A204.1 (cell line): ENCODE measurements around the gene NOS1AP.
"Not testable (repeated sequence)": the region's sequence is repeated elsewhere in the genome, so short reads cannot be mapped to it uniquely, and the experiment has no call there.

Experiments used
- FAIRE-seq: peaks from 2 replicates; lab custom pipeline; 2012; peaks lifted over from hg19 to GRCh38; lab: Jason Lieb, UNC

Gene NOS1AP

DNA sequence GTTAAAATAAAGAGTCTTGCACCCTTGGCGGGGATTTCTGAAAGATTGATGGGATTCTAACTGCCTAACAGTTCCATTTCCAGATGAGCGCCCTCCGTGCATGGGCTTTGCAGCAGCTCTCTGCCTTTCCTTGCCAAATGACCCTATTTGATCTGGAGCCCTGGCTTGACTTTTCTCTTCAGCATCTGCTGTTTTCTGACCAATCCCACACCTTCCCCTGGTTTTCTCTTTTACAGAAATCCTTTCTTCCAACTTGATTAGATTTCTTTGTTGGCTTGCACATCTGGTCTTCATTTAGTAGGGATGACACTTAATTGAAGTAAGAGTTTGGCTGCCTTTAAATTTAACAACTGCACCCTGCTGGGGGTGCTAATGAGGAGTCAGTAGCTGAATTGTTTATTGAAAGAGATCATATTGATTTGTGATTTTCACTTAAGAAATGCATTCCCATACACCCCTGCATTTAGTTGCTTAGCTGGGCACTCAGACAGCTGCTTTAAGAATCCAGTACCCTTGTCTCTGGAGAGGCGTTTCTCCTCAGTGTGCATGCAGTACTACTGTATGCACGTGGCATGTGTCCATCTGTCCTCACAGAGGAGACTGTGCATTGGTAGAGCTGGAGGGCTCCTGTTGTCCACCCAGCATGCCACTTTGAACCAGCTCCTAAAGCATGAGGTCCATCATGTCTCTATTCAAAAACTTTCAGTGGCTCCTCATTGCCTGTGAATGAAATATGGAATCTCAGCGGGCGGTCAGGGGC, 99.7 kb downstream of the NOS1AP start:
- FAIRE-seq = no peak

DNA sequence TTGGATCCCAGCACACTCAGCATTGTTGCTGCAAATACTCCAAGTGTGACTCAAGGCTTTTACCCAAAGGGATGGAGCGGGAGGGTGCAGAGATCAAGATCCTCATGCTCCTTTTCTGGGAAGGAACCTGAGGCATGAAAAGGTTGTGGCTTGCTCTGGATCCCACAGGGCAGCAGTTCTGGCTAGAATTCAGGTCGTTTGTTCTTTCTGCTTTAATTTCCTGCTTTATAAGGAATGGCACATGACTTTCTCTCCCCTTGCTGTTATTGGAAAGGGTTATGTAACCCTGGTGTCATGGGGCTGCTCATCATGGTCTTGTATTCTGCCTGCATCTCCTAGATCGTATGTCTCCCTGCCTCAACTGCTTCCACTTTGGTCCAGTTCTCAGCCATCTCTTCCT, 101.6 kb downstream of the NOS1AP start:
- no peak for FAIRE-seq

DNA sequence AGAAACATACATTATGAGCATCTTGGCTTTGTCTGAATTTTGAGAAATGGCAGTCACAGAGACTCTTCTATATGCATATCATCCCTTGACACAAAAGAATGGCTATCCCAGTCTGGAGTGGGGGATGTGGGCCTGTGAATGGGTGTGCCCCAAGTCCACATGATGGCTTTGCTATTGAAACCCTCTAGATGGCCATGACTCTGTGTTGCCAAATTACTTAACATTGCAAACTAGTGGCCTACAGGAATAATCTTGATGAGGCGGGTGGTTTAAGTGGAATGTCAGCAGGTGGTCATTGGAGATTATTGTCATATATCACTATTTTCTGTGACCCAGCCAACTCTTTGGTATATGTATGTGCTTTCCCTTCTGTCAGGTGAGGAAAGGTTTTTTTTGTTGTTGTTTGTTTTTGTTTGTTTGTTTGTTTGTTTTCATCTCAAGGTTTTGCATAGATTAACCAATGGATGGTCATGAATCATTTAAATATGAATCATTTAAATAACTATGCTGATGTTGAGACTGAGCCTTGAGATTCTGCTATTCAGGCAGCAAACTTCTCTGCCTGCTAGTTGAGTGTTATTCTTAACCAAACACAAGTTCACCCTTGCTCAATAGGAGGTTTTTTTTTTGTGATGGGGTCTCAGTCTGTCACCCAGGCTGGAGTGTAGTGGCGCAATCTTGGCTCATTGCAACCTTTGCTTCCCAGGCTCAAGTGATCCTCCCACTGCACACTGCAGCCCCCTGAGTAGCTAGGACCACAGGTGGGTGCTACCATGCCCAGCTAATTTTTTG, 103.0 kb downstream of the NOS1AP start:
- FAIRE-seq = no peak

DNA sequence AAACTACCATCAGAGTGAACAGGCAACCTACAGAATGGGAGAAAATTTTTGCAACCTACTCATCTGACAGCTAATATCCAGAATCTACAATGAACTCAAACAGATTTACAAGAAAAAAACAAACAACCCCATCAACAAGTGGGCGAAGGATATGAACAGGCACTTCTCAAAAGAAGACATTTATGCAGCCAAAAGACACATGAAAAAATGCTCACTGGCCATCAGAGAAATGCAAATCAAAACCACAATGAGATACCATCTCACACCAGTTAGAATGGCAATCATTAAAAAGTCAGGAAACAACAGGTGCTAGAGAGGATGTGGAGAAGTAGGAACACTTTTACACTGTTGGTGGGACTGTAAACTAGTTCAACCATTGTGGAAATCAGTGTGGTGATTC, 104.1 kb downstream of the NOS1AP start:
- not testable (repeated sequence) for FAIRE-seq

DNA sequence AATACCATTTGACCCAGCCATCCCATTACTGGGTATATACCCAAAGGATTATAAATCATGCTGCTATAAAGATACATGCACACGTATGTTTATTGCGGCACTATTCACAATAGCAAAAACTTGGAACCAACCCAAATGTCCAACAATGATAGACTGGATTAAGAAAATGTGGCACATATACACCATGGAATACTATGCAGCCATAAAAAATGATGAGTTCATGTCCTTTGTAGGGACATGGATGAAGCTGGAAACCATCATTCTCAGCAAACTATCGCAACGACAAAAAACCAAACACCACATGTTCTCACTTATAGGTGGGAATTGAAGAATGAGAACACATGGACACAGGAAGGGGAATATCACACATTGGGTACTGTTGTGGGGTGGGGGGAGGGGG, 104.5 kb downstream of the NOS1AP start:
- FAIRE-seq = not testable (repeated sequence)

DNA sequence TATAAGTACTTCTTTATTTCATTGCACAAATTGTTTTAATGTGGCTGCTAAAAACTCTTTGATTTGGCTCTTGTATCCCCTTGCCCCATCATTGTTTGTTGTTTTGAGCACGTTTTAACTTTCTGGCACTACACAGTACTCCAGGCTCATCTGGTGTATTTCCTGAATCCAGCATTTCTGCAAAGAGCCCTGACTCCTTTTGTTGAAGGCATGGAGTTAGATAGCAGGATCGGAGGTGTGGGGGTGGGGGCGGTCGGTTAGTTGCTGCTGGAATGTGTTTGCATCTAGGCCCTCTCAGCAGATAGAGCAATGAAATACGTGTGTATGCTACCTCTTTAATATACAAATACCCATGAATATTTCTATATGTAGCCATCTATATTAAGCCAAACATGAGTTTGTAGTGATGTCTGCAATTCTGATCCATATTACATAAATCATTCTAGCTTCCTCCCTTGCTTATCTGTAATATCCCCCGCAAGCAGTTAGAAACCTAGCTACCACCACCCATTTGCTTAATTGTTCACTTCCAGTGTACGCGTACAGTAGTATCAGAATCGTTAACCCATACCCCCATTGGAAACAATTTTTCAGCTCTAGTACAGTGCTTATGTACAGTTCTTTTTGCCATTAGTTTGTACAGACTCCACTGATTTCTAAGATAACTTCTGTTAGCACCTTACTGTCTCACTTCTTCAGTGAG, 106.0 kb downstream of the NOS1AP start:
- no peak for FAIRE-seq

DNA sequence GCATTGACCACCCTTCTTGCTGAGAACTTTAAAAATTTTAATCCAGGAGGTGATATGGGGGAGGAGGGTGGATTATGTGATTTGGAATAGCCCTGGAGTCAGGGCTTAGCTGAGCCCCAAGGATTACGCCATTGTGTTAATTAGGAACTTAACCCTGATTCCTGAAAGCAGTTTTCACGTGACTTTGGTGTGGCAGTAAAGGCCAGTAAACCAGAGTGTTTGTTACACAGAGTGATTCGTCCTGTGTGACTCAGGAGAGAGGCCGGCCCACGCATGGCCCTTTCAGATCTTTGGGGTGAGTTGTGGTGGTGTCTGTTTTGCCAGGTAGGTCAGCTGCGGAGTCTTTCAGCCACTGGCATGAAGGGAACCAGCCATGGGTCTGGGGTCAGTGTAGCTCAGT, 107.6 kb downstream of the NOS1AP start:
- no peak for FAIRE-seq

DNA sequence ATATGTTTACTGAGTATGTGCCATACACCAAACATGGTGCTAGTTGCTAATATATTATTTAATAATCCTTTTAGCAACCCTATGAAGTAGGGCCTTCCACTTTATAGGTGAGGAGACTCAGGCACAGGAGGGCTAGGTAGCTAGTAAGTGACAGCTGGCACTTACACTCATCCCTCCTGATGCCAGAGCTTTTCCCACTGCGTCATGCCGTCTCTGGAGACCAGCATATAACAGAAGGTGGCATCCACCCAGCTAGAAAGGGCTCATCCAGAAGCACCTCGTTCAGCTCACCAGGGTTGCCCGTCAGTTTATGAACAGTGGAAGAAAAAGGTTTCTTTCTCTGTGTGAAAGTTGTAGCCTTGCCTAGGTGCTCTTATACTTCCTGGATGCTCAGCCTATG, 108.9 kb downstream of the NOS1AP start:
- FAIRE-seq = no peak

DNA sequence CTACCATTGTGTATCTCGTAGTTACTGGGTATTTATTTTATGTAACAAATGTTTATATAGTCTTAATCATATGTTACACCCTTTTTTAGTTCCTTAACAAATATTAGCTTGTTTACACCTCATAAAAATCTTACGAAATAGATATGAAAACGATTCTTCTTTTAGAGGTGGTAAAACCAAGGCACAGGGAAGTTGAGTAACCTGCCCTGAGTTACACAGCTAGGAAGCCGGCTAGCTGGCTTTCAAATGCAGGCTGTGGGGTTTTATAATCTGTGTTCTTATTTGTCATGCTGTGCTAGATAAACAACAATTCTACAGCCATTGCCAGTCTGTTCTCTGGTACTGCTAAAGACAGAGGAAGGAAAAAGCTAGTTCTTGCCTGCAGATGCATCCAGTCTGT, 109.6 kb downstream of the NOS1AP start:
- FAIRE-seq = no peak

DNA sequence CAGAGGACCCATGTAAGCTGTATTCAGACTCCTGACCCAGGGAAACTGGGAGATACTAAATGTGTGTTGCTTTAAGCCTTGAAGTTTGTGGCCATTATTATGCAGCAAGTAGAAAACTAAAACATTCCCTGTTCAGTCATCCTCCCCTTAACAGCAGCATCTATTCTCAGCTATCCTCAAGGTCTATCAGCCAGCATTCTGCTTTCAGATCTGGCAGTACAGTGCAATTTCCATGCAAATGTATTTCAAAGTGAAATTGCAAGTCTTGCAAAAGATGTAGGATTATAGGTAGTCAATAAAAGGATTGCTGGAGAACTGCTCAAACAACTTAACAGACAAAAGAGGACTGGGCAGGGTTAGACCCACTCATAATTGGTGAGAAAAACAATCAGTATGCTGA, 111.3 kb downstream of the NOS1AP start:
- no peak for FAIRE-seq

DNA sequence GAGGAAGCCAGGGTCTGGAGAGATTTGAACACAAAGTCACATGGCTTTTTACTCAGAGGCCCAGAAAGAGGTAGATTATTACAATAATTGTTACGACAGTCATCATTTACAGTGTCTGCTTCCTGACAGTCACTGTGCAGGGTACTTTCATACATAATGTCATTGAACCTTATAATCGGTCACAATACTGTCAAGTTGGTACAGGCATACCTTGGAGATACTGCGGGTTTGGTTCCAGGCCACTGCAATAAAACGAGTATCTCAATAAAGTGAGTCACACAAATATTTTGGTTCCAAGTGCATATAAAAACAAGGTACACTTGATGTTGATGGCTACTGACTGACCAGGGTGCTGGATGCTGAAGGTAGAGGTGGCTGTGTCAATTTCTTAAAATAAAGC, 112.6 kb downstream of the NOS1AP start:
- no peak for FAIRE-seq

DNA sequence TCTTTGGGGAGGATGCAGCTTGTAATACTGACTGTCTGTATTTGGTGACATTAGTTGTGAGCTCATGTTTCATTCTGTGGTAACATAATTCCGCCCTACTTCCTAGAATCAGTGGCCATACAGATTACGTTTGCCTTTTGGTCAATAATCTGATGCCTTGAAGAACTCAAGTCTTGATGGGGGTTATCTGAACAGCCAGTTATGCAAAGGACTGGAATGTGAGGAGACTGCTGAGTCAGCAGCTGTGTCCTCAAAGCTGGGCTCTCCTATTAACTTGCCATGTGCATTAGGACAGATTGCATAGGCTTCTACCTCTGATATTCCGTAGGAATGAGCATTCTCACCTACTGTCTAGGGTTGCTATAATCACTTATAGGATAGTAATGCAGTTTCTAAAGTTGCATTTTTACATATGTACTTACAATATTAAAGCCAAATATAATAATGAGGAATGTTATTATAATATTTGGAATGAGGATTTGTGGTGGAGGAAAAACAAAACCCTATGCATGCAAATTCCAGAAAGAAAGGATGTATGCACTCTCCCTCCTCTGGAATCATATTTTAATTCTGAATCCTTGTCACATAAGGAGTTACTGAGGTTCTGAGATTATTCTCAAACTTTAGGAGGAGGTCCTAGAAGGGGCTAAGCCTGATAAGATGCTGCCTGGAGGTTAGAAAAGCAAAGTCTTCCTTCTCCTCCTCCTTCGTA, 116.0 kb downstream of the NOS1AP start:
- no peak for FAIRE-seq

DNA sequence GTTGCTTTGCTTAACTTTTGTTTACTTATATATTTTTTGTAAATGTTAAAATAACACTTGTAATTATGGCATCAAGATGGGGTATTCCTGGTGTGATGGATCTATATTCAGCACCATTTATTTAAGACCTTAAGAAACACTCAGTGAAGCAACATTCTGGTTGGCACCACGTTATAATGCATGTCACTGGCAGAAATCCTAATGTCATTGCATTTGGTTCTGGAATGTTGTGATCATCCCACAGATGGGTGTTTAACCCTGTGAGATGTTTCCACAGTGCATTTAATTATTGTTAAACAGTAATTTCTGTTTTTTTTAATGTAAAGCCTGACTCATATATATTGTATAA, 116.5 kb downstream of the NOS1AP start:
- FAIRE-seq = no peak

DNA sequence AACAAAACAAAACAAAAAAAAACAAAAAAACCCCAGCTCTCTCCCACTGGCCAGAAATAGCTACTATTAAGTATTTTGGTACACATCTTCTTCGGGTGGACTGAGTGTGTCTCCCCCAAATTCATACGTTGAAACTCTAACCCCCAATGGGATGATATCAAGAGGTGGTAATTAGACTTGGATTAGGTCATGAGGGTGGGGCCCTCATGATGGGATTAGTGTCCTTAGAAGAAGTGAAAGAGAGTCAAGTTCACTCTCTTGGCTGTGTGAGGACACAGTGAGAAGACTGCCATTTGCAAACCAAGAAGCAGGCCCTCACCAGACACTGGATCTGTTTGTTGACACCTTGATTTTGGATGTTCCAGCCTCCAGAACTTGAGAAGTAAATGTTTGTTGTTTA, 116.9 kb downstream of the NOS1AP start:
- FAIRE-seq = no peak

DNA sequence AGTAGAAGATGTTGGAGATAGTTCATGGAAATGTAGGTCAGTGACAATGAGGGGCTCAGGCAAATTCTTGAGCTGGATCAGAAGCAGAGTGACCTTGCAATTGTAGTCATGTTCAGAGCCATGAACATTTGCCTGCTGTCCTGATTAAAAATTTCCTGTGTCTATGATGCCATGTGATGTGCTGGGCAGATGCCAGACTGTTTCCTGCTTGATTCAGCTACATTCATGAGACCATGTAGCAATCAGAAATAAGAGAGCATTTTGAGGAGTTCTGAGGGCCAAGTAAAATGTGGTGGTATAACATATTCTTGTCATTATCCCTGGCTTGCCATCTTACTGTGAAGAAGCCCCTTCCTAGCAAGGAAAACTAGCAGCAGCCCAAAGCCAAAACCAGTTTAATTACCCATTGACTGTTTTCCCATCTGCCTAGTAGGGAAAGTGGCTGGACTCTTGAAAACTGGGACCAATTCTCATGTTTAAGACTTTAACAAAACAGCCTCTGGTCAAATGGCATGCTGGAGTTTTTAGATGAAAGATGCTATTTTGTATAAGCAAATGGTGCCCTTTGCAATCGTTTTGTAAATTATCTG, 118.3 kb downstream of the NOS1AP start:
- FAIRE-seq = no peak

DNA sequence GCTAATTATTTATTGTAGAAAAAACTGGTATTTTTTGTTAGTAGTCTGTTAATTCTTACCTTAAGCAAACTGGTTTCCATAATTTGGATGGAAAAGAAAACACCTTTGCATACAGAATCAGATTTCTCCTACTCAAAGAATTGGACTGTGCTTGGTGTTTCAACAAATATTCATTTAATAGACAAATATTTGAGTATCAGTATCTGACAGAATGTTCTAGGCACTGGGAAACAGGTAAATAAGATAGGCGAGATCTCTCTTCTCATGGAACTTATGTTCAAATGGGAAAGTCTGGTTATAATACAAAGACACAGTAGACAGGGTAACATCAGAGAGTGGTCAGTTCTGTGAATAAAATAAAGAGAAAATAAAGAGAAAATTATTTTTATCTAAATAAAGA, 119.9 kb downstream of the NOS1AP start:
- no peak for FAIRE-seq

DNA sequence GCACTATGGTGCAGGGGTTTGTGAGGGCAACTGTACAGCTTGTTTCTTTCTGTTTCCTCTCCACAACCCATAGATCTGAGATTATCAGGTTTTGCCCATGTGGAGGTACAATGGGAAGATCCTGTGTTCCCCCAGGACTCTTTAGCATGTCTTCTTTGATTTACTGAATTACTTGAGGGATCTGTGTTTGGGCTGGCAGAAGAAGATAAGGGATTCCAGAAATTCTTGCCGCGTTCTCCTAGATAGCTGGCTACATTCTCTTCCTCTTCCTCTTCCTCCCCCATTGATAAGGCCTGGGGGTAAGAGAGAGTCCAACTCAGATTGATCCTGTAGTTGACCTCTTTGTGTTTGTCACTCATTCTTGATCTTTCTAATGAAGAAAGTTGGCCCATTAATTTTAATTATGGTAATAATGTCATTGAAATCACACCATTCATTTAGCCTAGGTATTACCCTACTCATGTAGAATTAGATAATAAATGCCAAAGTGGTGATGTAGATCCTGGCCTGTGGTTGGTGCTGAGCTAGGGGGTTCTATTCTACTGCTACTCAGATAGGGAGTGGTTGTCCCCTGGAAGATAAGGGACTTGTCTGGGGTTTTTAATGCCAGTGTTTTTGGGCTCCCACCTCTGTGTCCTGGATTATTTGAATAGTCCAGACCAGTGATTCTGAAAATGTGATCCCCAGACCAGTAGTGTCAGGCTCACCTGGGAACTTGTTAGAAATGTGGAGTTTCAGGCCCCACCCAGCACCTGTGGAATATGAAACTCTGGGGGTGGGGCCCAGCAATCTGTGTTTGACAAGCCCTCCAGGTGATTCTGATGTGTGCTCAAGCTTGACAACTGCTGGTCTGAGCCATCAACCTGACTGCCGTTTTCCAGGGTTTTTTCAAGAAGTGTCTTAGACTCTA, 122.2 kb downstream of the NOS1AP start:
- FAIRE-seq = no peak

DNA sequence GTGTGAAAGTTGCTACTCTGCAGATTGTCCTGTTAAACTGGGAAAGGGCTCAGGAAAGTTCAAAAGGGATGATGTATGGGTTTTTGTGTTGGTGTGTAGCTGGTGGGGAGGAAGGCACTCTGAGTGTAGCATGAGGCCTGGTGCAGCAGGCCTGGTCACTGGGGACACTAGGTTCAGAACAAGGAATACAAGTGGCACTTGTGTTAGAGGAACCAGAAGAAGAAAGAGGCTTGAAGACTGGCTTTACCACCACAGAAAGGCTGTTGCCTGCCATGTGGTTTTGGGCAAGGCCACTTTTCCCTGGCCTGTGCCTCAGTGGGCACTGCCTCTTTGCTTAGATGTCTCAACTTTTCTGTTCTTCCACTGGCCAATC, 122.8 kb downstream of the NOS1AP start:
- no peak for FAIRE-seq

DNA sequence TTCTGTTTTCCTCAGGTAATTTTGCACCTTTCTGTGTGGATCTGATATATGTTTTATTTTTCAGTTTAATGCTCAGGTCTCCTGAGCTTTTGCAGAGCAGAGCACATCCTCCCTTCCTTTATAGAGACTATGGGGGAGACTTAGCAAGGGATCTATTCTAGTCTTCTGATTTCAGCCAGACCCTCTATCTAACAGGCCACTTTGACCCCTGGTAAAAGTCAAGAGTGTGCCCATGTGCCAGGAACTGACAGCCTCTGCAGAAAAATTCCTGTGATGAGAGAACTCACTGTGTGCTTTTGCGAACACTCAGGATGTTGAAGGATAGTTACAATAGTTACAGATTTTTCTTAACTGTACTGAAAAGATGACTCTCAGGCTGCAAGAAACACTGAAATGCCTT, 123.3 kb downstream of the NOS1AP start:
- no peak for FAIRE-seq

DNA sequence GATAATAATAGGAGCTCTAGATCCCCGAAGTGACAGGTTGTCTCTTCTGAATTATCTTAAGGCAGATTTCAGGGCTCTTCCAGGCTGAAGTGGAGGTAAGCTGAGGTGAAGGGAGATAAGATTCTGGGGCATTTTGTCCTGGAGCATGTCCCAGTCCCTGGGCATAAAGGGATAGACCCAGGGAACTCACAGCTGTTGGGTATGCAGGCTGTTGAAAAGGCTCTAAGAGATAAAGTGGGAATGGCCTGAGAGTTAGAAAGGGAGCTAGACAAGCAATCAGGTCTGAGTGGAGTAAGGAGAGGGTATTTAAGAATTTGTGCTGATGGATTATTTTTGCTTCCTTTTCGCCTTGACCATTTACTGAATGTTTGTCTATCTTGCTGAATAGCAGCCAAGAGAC, 123.7 kb downstream of the NOS1AP start:
- FAIRE-seq = no peak

DNA sequence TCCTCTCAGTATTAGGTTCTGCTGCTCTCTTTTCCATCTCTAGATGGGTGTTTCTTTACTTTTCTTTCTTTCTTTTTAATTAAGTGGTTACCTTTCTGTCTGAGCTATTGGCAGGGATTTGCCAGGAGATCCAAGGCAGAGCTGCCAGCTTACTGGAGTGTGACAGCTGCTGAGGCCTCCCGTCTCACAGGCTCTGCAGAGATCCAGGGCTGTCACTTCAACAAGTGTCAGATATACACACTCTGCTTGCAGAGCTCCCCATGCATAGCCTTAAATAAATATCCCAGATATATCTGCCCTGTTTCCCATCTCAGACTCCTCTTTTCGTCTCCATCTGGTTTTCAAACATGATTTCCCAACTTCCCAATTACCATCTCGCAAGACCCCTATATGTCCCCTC, 124.3 kb downstream of the NOS1AP start:
- FAIRE-seq = no peak
